CD4-positive, alpha-beta T cell treated with Interferon gamma for 1 hour (primary cell): ENCODE measurements around the gene CNGB1.
A peak's percentile ranks its signal among the peaks of the same experiment; 100 is the strongest.
"Not testable (repeated sequence)": the region's sequence is repeated elsewhere in the genome, so short reads cannot be mapped to it uniquely, and the experiment has no call there.

Source experiments
- DNase-seq: peaks from one replicate; pipeline ENCODE4 v3.0.0-alpha.2; 2020

Gene CNGB1

GRCh38 chr16:57899771-57900661 lies 70.9 kb downstream of the CNGB1 start:
- peak; percentile 68 for DNase-seq

- no peak for DNase-seq
These were observed 72.0 kb downstream of the CNGB1 start for GRCh38 chr16:57898961-57899360.

- DNase-seq, result no peak
These were observed 72.9 kb downstream of the CNGB1 start for GRCh38 chr16:57897996-57898395.

- no peak for DNase-seq
These were observed 73.7 kb downstream of the CNGB1 start for GRCh38 chr16:57897053-57897784.

- not testable (repeated sequence) for DNase-seq
These were observed 75.8 kb downstream of the CNGB1 start for GRCh38 chr16:57895081-57895547.

- DNase-seq, result no peak
These were observed 76.4 kb downstream of the CNGB1 start for GRCh38 chr16:57894390-57895080.

- peak; percentile 49 for DNase-seq
These were observed 77.2 kb downstream of the CNGB1 start for GRCh38 chr16:57893559-57894389.

GRCh38 chr16:57893217-57893558 lies 77.7 kb downstream of the CNGB1 start:
- no peak for DNase-seq

GRCh38 chr16:57892447-57893096 lies 78.4 kb downstream of the CNGB1 start:
- peak; percentile 55 for DNase-seq

GRCh38 chr16:57892041-57892440 lies 78.9 kb downstream of the CNGB1 start:
- no peak for DNase-seq

- no peak for DNase-seq
These were observed 80.2 kb downstream of the CNGB1 start for GRCh38 chr16:57890752-57891111.

- no peak for DNase-seq
These were observed 80.8 kb downstream of the CNGB1 start for GRCh38 chr16:57889960-57890751.

GRCh38 chr16:57889522-57889921 lies 81.4 kb downstream of the CNGB1 start:
- no peak for DNase-seq

GRCh38 chr16:57889111-57889510 lies 81.8 kb downstream of the CNGB1 start:
- no peak for DNase-seq

- no peak for DNase-seq
These were observed 82.8 kb downstream of the CNGB1 start for GRCh38 chr16:57888128-57888527.

- no peak for DNase-seq
These were observed 83.2 kb downstream of the CNGB1 start for GRCh38 chr16:57887711-57888110.

GRCh38 chr16:57886427-57886826 lies 84.5 kb downstream of the CNGB1 start:
- no peak for DNase-seq

- DNase-seq, result no peak
These were observed 86.2 kb downstream of the CNGB1 start for GRCh38 chr16:57884655-57885133.

- no peak for DNase-seq
These were observed 86.8 kb downstream of the CNGB1 start for GRCh38 chr16:57883953-57884654.

GRCh38 chr16:57883480-57883879 lies 87.4 kb downstream of the CNGB1 start:
- no peak for DNase-seq
